MCF 10A (cell line): ENCODE data around the gene ZNF462. TPM values are rescaled to one million over a fixed set of nuclear protein-coding genes. Genes with fewer than 3 reads are reported as not detected.

Source experiments
- BruUV-seq: library from RNA; stranded (reverse); fragments of 400-500 nt; replicated peaks from 2 replicates; lab custom pipeline; 2021; lab: Mats Ljungman, UMichigan
- CTCF ChIA-PET: fragments of 300-600 bp; sonication (Branson Sonifier 250); formaldehyde crosslinking; extraction: SDS; loops from one replicate; lab custom pipeline; 2021; ENCODE audit warnings: antibody characterized with exemption, inconsistent platforms; lab: Yijun Ruan, JAX
- POLR2A ChIA-PET: fragments of 300-600, 350-650 bp; sonication (Branson Sonifier 250); formaldehyde crosslinking; extraction: SDS; loops from one replicate; lab custom pipeline; 2020; ENCODE audit warnings: antibody characterized with exemption, inconsistent platforms; lab: Yijun Ruan, JAX
- DNase-seq: peaks from one replicate; pipeline ENCODE4 v3.0.0-alpha.2; 2018; ENCODE audit not compliant: unreplicated experiment
- H3K27ac Mint-ChIP-seq: one replicate; pipeline ENCODE4 v1.8.0; 2022; ENCODE audit warnings: mild to moderate bottlenecking, low read depth, mixed read lengths; ENCODE audit not compliant: unreplicated experiment
- H3K27me3 Mint-ChIP-seq: one replicate; pipeline ENCODE4 v1.8.0; 2022; ENCODE audit warnings: mixed read lengths; ENCODE audit not compliant: insufficient read depth, unreplicated experiment
- H3K36me3 Mint-ChIP-seq: one replicate; pipeline ENCODE4 v1.8.0; 2022; ENCODE audit warnings: mild to moderate bottlenecking, moderate library complexity, mixed read lengths; ENCODE audit not compliant: insufficient read depth, unreplicated experiment
- H3K4me1 Mint-ChIP-seq: one replicate; pipeline ENCODE4 v1.8.0; 2022; ENCODE audit warnings: mixed read lengths; ENCODE audit not compliant: insufficient read depth, unreplicated experiment
- H3K4me3 Mint-ChIP-seq: one replicate; pipeline ENCODE4 v1.8.0; 2022; ENCODE audit warnings: mild to moderate bottlenecking, moderate library complexity, mixed read lengths; ENCODE audit not compliant: unreplicated experiment
- H3K9me3 Mint-ChIP-seq: one replicate; pipeline ENCODE4 v1.8.0; 2022; ENCODE audit warnings: mixed read lengths; ENCODE audit not compliant: unreplicated experiment
- intact Hi-C: fragments of 100-400 bp; cut with micrococcal nuclease; formaldehyde crosslinking; loops from 2 replicates; pipeline ENCODE4 v1.14.1; 2022
- total RNA-seq: library from RNA; stranded (reverse); gene quantifications from 2 replicates; pipeline ENCODE4 v1.2.3, GENCODE V29; 2022
- TF ChIP-seq, protein P1 (sequence below): fragments of 200-600 bp; IDR thresholded peaks from one replicate; pipeline ENCODE4 v1.8.0; 2022; ENCODE audit warnings: antibody characterized with exemption, mild to moderate bottlenecking; ENCODE audit not compliant: unreplicated experiment

ZNF462 gene
- total RNA-seq, 1 experiment from 2014 or later, result 47.2 TPM

DNA sequence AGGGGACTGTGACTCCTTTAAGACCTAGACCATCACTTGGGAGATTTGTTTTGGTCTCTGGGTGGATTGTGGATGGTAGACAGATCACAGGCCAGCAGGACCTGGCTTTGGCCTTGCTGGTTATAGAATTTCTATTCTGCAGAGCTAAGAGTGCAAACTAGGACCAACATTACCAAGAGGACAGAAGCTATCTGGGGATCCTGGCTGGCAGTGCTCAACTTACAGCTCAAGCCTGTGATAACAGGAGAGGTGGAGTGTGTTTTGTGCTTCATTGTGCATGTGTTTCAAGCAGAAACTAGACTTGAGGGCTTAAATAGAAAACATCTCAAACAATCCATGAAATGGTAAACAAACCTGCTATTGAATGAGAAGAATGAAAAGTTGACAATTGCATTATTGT is 106.7 kb downstream of the ZNF462 start:
- DNase-seq, result no peak
- Mint-ChIP-seq H3K9me3 (no peaks in the 10 kb centered on the region), H3K27me3 (no peaks in the 10 kb centered on the region), H3K36me3 (peaks cover 61% of the 10 kb centered on the region), H3K4me1 (peaks cover 14% of the 10 kb centered on the region), H3K27ac (no peak overlapping the region), H3K4me3 (no peak overlapping the region)
- TF ChIP-seq, protein P1, sequence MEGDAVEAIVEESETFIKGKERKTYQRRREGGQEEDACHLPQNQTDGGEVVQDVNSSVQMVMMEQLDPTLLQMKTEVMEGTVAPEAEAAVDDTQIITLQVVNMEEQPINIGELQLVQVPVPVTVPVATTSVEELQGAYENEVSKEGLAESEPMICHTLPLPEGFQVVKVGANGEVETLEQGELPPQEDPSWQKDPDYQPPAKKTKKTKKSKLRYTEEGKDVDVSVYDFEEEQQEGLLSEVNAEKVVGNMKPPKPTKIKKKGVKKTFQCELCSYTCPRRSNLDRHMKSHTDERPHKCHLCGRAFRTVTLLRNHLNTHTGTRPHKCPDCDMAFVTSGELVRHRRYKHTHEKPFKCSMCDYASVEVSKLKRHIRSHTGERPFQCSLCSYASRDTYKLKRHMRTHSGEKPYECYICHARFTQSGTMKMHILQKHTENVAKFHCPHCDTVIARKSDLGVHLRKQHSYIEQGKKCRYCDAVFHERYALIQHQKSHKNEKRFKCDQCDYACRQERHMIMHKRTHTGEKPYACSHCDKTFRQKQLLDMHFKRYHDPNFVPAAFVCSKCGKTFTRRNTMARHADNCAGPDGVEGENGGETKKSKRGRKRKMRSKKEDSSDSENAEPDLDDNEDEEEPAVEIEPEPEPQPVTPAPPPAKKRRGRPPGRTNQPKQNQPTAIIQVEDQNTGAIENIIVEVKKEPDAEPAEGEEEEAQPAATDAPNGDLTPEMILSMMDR, result no peak
- CTCF ChIA-PET, result interaction anchor here (1.1 kb wide), 1 partner anchor 13 kb away, joined by 3 read pairs; no protein-coding TSS in a partner anchor
- POLR2A ChIA-PET, result no interaction called here
- intact Hi-C loops, result loop anchor here (5.0 kb wide), 1 partner anchor 107 kb away; the partner anchor contains the start of gene ZNF462
- BruUV-seq, result no TSS peak

DNA sequence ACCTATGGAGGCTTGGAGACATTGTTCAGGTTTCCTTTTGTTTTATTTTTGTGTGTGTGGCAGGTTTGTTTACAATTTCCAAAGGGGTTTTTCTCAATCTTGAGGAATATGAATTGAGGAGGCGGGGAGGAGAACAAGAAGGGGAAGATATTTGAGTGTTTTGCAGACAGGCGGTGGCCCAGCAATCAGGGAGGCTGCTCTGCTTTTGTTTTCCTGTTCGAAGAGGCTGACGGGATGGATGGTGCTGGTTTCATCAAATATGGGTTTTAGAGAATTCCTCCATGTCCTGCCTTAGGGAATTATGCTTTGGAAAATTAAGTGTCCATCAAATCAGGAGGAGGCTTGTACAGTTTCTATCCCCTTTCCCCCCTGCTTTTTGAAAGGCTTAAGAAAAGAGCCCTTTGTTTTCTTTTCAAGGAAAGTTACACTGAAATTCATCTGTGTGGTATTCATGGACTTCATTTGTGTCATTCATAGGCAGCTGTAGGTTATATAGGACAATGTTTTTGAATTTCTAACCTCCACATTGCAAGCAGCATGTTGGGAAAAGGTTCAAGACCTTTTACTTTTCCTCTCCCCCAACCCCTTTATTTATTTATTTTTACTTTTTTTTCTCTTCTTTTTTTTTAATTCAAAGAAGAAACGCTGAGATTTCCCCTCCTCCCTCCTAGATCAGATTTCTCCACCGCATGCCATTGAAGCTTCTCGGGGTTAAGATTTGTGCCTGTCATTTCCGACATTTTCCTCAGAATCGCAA is 107.4 kb downstream of the ZNF462 start:
- intact Hi-C loops, result no loop called here
- no peaks in the 10 kb centered on the region for H3K27me3 Mint-ChIP-seq
- no peak for DNase-seq
- no peaks in the 10 kb centered on the region for H3K9me3 Mint-ChIP-seq
- H3K4me1 Mint-ChIP-seq, result peaks cover 7% of the 10 kb centered on the region
- POLR2A ChIA-PET, result interaction anchor here (0.7 kb wide), 2 partner anchors 10 to 18 kb away, joined by 4 read pairs; no protein-coding TSS in a partner anchor
- H3K4me3 Mint-ChIP-seq, result no peak overlapping the region
- H3K27ac Mint-ChIP-seq, result no peak overlapping the region
- CTCF ChIA-PET, result interaction anchor here (1.1 kb wide), 1 partner anchor 13 kb away, joined by 3 read pairs; no protein-coding TSS in a partner anchor
- TF ChIP-seq, protein P1, result no peak
- H3K36me3 Mint-ChIP-seq, result peaks cover 66% of the 10 kb centered on the region
- no TSS peak for BruUV-seq

DNA sequence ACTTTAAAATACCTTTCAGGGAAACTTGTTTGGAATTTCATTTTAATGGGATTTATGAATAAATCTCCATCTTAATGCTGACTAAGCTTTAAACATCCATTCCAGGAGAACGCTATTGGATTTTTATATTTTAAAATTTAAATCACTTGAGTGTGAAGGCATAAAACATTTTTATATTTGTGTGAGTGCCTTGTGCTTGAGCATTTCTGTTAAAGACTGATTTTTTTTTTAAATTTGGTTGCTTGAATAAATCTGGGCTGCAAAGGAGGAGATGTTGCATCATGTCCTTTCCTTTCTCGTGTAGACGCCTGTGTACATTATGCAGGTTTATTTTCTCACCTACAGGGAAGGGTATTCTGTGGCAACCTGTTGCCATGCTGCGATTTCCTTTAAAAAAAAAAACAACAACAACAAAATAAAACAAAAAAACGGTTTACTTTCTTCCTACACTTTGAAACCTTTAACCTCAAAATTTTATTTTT is 108.1 kb downstream of the ZNF462 start:
- Mint-ChIP-seq H3K36me3 (peaks cover 64% of the 10 kb centered on the region), H3K4me3 (no peak overlapping the region), H3K27me3 (no peaks in the 10 kb centered on the region), H3K27ac (no peak overlapping the region), H3K9me3 (no peaks in the 10 kb centered on the region), H3K4me1 (peaks cover 6% of the 10 kb centered on the region)
- no peak for DNase-seq
- ChIA-PET POLR2A (interaction anchor here (0.7 kb wide), 2 partner anchors 11 to 18 kb away, joined by 4 read pairs; no protein-coding TSS in a partner anchor), CTCF (interaction anchor here (1.1 kb wide), 1 partner anchor 14 kb away, joined by 3 read pairs; no protein-coding TSS in a partner anchor)
- BruUV-seq, result no TSS peak
- intact Hi-C loops, result no loop called here
- TF ChIP-seq, protein P1, result no peak

DNA sequence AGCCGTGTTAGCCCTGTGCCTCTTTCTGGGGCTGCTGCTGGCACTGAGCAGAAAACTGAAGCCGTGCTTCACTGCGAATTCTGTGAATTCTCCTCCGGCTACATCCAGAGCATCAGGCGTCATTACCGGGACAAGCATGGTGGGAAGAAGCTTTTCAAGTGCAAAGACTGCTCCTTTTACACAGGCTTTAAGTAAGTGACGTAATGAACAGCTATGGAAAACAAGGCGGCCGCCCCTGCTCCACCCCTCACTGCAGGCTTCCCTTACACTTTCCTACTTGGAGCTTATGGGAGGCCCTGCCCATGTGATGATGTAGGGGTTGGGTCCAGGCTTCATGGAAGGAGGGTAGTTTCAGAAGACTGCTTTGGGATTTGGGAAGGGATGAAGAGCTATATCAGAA is 109.1 kb downstream of the ZNF462 start:
- TF ChIP-seq, protein P1, result no peak
- H3K9me3 Mint-ChIP-seq, result no peaks in the 10 kb centered on the region
- intact Hi-C loops, result no loop called here
- no peaks in the 10 kb centered on the region for H3K4me1 Mint-ChIP-seq
- BruUV-seq, result no TSS peak
- CTCF ChIA-PET, result interaction anchor here (0.6 to 1.2 kb wide), 3 partner anchors 165 to 344 kb away, joined by 3 to 7 read pairs (median 3); no protein-coding TSS in a partner anchor
- POLR2A ChIA-PET, result interaction anchor here (0.9 to 1.5 kb wide), 2 partner anchors 14 to 106 kb away, joined by 3 read pairs; no protein-coding TSS in a partner anchor
- H3K36me3 Mint-ChIP-seq, result peaks cover 67% of the 10 kb centered on the region
- no peaks in the 10 kb centered on the region for H3K27me3 Mint-ChIP-seq
- no peak overlapping the region for H3K27ac Mint-ChIP-seq
- no peak for DNase-seq
- no peak overlapping the region for H3K4me3 Mint-ChIP-seq
